Stimulated activated CD8-positive, alpha-beta memory T cell treated with anti-CD3 and anti-CD28 coated beads, Interleukin-4, amount 100 ng/mL, for 1 hour (primary cell): Measurements from ENCODE around the gene ZFP1.
A peak's percentile ranks its signal among the peaks of the same experiment; 100 is the strongest.

ENCODE experiments used
- DNase-seq, 2 donors: peaks; one replicate each; pipeline ENCODE4 v3.0.0-alpha.2; 2020; ENCODE audit warnings: low read depth in 2 of 2, low spot score in 1 of 2

ZFP1 gene

DNA sequence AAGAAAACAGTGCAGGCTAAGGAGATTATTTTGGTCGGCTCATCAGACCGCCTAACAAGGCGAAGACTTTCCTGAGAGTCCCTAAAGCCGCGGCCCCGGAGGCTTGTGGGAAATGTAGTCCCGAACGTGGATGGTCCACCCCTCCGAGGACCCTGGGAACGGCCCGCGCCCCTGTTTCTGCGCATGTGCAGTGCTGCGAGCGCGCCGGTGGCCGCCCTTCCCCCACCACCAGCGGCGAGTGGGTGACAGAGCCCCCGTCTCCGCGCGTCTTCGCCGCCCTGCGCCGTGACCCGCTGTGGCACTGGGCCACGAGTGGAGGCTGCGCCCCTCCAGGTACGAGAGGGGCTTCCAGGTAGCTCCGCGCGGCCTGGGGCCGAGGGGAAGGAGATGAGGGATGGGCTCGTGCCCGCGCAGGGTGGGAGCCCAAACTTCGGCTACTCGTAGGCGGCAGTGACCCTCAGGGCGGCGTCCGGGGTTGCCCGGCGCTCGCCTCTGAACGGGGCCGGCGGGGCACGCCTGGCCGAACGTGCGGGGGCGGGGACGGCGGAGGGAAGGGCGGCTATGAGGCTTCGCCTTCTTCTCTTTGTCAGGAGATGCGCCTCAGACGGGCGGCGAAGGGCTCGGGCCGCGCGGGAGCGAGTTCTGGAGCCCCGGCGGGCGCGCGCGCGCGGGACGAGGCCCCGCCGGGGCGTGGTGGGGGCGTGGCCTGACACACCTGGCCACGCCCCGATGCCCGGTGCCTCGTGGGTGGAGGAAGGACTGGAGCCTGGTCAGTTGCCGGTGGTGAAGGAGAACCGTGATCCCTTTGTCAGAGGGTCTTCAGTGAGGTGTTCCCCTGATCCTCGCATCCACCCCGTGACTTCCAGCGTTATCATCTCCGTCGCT, at the start of gene ZFP1:
TSS of gene ZFP1 (plus strand) at position 214 of the 885 bp plus-strand sequence. CDS start 4,428 bp downstream, outside the sequence.
- DNase-seq: peak; percentile 89 to 91

DNA sequence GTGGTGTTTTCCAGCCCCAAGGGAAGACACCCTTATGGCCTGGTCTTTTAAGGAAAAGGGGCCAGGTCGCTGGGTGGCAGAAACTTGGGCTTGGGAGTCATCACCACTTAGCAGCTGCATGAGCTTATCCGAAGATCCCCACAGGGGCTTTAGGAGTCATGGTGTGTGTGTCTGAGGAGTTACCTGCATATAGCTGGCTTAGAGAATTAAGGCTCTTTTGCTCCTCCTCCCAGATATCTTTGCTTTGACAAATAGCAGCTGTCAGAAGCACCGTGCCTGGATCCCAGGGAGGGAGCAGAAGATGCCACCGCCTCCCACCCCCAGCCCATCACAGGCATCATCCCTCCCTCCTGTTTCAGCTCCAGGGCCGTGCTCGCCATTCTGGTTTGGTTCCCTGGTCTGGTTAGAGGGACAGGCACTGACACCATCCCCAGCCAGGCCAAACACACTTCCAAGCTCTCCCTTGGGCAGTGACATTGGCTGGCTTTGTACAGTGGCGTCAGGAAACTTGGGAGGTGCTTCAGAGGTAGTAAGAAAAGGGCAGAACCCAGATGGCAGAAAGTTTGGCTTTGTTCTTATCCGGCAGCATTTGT, 49.2 kb upstream of the ZFP1 start:
- no peak for DNase-seq

DNA sequence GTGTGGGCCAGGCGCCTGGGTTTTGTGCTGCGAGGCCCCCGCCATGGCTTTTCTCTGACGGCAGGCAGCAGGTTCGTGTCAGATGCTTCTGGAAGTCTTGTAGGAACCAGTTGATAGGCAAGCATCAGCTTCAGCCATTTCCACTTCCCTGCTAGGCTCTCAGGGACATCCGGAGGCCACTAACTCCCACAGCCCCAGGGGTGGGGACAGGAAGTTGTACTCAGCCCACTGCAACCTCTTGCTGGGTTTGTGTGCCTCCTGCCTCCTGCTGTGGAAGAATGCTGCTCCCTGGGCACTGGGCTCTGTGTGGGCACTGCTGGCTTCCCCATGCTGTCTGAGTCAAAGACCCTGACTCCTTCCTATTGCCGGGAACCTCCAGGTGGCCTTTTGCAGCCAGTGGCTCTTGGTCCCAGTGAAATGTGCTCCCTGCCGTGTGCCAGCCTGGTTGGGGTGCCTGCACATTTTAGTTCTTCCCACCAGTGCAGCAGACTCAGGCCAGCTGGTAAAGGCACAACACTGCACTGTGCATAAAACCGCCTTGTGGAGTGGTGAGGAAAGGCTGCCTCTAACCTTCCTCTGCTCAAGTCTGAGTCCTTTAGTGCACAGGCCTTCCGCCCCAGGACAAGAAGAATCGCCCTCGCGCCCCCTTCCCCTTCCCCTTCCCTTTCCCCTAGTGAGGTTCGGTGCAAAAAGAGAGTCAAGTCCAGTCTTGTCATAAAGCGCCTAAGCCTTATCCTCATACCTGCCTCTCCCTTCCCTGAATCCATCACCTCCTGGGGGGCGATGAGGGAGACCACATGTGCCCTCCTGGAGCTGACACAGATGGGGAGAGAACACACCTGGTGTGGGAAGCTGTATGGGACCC, 48.4 kb upstream of the ZFP1 start:
- DNase-seq: no peak

DNA sequence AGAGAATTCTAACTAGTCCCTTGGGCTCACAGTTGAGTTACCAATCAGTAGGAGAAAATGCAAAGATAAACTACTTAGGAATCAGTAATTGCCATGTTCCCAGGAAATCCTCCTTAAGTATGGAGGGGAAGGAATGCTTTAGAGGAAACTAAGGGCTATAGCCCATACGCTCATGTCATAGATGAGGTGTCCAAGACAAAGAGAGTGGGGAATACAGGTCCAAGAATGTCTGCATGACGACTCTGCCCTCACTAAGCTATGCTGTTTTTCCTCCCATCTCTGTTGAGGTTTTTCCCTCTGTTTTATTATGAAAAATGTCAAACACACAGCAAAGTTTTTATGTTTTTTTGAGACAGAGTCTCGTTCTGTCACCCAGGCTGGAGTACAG, 47.7 kb upstream of the ZFP1 start:
- no peak for DNase-seq

DNA sequence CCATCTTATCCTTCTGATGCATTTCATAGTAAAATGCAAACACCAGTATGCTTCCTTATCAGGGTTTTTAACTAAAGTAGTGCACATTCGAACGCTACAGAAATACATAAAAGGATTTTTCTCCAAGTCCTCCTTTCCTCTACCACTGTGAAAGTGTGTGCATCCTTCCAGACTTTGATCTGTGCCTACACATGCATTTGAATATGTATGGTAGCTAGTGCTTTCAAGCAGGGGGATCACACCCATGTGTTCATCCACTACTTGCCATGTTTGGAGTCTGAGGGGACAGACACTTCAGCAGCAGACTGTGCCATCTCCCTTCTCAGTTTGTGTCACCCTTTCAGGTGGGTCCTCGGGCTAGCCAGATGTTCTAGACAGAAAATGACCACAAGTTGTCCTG, 46.7 kb upstream of the ZFP1 start:
- no peak for DNase-seq

DNA sequence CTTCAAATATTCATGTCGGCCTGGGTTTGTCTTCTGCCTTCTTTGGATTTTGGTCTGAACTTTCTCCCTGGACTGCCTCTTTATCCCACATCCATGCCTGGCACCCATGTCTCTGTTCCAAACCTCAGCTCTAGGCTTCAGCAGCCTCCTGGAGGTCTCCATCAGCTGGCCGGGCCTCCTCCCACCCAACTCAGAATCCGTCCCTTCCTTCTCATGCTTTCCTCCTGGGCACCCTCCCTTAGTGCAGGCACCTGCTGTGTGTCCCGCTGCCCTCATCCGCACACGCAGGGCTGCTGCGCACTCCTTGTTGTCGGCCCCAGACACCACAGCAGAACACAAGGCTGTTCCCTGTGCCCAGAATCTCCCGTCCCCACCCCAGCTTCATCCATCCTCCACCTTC, 45.7 kb upstream of the ZFP1 start:
- DNase-seq: no peak

DNA sequence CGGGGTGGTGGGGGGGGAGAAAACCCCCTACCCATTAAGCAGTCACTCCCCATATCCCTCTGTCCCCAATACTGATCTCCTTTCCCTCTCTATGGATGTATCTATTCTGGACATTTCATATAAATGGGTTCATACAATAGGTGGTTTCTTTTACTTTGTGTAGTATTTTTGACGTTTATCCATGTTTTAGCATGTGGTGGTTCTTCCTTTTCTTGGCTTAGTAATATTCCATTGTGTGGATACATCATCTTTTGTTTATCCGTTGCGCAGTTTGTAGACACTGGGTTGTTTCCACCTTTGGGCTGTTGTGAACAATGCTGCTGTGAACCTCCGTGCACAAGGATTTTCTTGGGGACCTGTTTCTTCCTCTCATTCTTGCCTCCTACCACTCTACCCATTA, 44.3 kb upstream of the ZFP1 start:
- DNase-seq: no peak

DNA sequence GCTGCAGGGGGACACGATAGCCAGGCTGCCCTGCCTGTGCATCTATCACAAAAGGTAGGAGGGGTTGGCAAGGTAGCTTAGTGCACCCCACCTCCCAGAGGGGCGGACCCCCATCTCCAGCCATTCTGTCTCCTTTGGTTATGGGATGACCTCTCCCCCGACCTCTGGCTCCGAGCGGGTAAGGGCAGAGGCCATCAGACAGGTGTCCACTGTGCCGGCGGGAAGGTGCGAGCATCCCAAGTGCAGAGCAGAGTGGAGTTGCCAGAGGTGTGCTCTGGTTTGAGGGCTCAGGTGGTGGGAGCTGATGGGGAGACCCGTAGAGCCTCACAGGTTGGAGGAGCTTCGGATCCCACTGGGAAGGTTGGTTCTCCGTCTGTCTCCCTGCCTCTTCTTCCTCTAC, 43.5 kb upstream of the ZFP1 start:
- DNase-seq: no peak

DNA sequence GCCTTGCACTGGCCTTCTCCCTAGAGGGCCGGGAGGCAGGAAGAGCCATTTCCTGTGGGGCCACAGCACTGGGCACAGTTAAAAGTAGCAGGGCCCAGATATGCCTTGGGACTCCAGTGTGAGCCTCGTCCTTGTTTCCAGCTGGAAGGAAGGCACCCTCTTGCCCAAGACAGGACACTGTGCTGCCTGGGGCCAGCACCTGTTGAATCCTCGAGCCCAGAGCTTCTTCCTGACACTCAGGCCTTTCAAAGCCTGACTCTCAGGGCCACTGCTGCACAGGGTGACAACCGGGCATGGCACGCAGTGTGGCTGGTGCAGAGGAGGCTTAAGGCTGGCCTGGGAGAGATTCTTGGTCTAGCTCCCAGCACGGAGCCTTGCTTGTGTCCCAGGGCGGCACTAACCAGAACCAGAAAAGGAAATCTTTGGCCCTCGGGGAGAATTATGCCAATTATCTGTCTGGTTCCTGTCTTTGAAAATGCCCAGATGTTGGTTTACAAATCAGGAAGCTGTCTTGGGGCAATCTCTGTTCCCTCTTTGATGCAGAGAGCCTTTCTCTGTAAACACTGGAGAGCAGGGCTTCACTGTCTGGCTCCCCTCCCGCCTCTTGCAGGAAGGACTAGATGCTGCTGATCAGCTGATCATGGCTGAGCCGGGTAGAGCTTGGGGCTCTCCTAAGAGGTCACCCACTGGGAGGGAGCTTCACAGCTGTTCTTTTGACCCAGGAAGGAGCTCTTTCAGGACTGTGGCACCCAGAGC, 42.8 kb upstream of the ZFP1 start:
- no peak for DNase-seq

DNA sequence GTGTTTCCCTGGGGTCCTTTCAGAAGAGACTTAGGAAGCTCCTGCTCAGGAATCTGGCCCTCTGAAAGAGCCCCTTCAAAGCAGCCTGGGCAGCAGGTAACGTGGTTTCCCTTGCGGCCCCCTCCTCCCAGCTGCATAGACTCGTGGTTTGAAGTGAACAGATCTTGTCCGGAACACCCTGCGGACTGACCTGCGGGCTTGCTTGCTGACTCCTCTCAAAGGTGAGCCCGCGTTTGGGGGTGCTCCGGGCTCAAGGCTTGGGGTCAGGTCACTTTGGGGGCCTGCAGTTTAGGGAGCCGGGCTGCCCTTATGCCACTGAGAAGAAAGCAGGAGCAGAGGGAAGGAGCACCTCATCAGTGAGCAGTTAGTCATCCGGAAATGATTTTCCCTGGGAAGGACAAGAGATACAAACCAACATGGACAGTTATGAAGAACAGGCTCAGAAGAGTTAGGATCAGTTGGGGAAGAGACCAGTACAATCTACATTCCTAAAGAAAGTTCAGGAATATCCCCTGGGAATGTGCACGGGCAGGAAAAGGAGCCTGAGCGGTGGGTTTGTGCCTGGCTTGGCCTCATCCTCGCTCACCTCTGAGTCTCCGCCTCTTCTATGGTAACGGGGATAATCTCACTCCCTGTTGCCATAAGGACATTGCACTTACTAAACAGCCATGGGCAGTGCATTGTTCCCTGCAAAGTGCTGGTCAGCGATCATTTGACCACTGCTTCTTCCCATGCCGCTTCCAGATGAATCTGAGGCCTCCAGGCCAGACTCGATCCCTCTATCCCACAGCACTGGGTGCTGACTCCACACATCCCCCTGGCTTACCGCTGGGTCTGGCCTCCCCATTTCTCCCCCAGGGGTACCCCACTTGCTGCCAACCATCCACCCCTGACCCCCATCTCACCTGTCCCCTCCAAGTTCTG, 41.7 kb upstream of the ZFP1 start:
- DNase-seq: no peak

DNA sequence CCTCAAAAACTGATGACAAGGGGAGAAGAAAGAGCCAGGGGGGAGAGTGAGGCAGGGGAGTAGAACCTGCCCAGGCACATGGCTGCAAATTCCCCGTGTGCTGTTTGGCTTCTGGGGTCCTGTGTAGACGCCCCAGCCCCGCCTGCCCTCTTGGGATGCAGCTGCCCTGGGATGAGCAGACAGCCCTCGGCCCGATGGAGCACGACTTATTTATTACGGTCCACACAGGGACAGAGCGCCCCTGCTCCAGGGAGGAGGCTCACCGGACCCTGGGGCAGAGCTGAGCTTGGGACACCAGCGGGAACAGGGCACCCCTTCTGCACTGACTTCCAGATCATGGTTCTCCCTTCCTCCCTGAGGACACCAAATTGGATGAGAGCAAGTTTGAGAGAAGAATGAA, 40.8 kb upstream of the ZFP1 start:
- no peak for DNase-seq

DNA sequence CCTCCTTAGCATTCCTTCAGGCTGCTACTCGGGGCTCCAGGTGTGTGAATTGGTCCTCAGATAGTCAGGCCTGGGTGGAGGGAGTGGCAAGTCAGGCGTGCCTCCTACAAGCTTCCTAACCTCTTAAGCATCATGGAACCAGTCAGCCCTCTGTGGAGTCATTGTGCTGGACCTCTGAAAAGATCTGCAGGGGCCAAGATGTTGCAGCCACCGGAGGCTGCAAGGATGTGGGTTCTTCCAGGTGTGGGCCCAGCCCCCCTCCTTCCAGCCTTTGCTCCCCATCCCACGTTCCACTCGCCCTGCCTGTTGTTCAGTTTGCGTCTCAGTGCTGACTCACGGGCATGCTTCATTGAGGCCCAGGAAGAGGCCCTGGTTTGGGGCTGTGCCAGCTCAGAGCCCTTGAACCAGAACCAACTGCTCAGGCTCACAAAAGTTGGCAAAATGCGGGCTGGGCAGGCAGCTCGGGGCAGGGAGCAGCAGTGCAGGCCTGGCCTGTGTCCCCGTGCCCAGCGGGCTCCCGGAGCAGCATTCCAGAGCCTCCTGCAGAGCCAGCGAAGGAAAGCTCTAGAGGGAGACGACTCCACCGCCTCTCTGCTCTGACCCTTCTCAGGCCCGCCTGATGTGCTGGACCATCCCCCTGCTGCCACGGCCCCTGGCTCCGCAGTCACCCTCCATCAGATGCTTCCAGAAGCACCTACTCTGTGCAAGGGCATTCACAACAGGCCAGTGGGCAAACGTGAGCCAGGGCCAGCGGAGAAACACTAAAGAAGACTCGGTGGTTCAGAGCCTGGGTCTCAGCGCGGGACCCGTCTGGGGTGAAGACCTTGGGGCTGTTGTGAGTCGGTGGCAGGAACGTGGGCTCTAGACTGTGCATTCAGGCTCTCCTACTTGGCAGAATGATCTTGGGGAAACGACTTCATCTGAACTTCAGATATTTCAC, 39.3 kb upstream of the ZFP1 start:
- peak in 1 of 2 donors; percentile 49 for DNase-seq

DNA sequence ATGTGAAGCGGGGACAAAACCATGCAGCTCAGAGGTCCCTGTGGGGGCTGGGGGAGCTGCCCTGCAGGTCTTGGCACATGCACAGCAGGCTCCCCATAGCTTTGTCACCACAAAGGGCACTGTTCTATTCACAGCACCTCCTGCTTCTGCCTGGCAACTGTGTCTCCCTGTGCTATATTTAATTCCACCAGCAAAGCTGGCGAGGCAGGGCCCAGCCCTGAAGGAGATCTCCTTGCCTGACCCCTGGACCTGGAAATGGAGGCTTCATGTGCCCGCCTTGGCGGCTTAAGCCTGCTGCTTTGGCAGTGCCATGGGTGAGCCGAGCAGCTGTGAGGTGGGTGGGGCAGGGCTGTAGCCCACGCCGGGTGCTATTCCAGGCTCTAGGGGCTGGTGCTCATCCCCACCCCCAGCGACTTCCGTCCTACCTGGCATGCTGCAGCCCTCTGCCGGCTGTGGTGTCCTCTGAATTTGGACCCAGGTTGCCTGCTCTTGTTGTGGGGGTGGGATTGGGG, 38.5 kb upstream of the ZFP1 start:
- DNase-seq: no peak

DNA sequence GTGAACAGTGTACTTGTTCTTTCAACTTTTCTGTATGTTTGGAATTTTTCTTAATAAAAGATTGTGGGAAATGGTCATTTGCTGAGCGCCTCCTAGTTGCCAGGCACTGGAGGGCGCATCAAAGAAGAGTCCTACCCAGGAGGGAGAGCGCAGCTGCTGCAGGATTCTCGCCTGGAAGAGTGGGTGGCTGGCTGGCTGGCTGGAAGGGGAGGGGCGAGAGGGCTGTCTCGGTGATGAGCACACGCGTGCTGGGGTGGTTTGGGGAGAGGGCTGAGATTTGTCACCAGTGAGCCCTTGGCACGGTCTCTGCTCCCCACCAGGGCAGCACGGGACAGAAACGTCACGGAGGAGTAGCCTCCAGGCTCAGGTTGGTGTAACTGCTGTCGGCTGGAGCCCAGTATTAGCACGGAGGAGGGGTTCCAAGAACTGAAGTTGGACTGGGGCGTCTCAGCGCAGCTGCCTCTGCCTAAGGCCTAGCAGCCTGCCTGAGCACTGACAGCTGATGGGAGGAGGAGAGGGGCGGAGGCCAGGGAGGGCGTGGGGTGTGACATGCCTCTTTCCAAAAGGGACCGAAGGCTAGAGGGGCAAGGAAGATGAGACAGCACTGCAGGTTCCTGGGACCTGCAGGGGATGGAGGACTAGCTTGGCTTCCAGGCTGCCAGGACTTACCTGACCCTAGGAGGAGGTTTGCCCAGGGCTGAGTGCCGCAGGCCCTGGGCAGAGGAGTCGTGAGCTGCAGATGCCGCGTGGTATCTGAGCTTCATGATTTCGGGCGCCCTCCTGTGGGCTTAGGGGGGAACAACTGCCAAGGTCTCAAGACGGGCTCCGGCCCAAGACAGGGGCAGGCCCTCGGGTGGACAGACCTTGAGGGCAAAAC, 37.4 kb upstream of the ZFP1 start:
- peak; percentile 45 to 63 for DNase-seq

DNA sequence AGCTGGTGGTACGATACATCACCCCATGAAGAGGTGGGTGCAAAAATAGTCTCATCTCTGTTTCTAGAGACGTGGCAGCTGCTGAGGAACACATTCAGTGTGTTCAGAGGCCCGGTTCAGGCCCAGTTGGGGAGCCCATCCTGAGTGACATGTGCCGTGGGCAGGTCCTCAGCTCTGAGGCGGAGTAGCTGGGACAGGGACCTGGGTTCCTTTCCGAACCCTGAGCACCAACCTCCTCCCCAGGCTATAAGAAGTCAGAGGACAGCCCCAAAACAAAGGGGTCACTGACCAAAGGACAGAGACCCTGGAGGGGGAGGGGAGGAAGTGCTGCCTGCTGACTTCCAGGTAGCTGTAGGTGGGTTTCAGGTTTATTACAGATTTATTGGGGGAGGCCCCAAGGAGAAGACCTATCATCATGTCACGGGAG, 36.8 kb upstream of the ZFP1 start:
- DNase-seq: no peak

DNA sequence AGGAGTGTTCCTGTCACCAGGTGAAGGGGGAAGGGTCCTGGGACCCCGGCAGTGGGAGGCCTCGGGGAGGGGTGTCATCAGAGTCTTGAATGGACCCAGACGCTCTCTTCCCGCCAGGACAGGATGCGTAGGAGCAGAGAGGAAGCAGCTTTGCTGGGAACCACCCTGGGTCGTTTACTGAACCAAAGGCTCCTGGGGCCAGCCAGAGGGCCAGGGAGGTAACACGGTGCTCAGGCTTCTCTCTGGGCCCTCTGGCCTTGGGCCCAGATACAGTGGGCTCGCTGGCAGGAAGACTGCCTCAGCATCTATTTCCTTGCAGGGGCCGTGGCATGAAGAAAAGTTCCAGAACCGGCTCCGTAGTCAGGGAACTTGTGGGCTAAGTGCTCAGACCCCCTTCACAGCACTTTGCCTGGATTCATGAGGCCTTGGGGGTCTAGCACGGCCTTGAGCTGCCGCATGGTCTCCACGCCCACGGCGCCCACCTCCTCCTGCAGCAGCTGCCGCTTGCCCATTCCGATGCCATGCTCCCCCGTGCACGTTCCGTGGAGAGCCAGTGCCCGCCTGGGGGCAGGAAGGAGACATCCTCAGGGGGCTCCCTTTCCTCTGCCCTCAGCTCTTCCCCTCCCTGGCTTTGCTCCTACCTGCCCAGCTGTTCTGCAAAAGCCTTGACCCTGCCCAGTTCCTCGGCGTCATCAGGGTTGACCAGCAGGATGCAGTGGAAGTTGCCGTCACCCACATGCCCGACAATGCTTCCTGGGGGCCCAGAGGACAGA, 36.2 kb upstream of the ZFP1 start:
- no peak for DNase-seq
